K562 (cell line): ENCODE data around the gene PAN2. TPM values are rescaled to one million over a fixed set of nuclear protein-coding genes. Genes with fewer than 3 reads are reported as not detected.

Experiments
- ATF1 ChIP-seq, 2 experiments: fragments of 450-650 bp in 1 of 2; IDR thresholded peaks; 2 replicates each; pipeline ENCODE4 v1.6.1; 2016; ENCODE audit warnings: missing compliant biosample characterization in 1 of 2, missing genetic modification characterization in 1 of 2
- CTBP1 ChIP-seq: fragments of 450-650 bp; IDR thresholded peaks from 2 replicates; pipeline ENCODE4 v1.6.1; 2016; ENCODE audit warnings: borderline replicate concordance
- FOXJ3 ChIP-seq: sonication (generic); formaldehyde crosslinking; IDR thresholded peaks from 2 replicates; pipeline ENCODE4 v1.4.0; 2020; ENCODE audit warnings: mild to moderate bottlenecking, missing genetic modification reagents
- KLF10 ChIP-seq: fragments of 250-450 bp; sonication (Bioruptor Pico); IDR thresholded peaks from 2 replicates; pipeline ENCODE4 v1.6.1; 2021; ENCODE audit warnings: matching md5 sums
- MEIS2 ChIP-seq: fragments of 450-650 bp; IDR thresholded peaks from 2 replicates; pipeline ENCODE4 v1.6.1; 2014; ENCODE audit warnings: mild to moderate bottlenecking; ENCODE audit not compliant: partially characterized antibody
- POLR2AphosphoS2 ChIP-seq: IDR thresholded peaks from 2 replicates; pipeline ENCODE4 v1.6.1; 2012; ENCODE audit warnings: low read length, improper control_type of control experiment
- PRMT5 ChIP-seq: sonication (generic); formaldehyde crosslinking; IDR thresholded peaks from 2 replicates; pipeline ENCODE4 v1.5.0; 2020; ENCODE audit warnings: missing genetic modification reagents
- RAD21 ChIP-seq, 2 experiments: fragments of 250-450 bp in 1 of 2; fragments of 450-650 bp in 1 of 2; sonication (Bioruptor Pico) in 1 of 2; formaldehyde crosslinking in 1 of 2; IDR thresholded peaks in 1 of 2; conservative IDR thresholded peaks in 1 of 2; 2 replicates each; pipeline versions ENCODE4 v1.4.0 to v1.8.0; 2020 to 2022; ENCODE audit warnings: mild to moderate bottlenecking in 2 of 2, moderate library complexity in 1 of 2
- RAD51 ChIP-seq: fragments of 450-650 bp; IDR thresholded peaks from 2 replicates; pipeline ENCODE4 v1.7.1; 2016; ENCODE audit warnings: low read depth, mild to moderate bottlenecking, borderline replicate concordance
- VEZF1 ChIP-seq: fragments of 200-800 bp; sonication (Bioruptor generic); IDR thresholded peaks from 2 replicates; pipeline ENCODE4 v1.6.1; 2017; ENCODE audit warnings: missing genetic modification characterization, missing compliant biosample characterization
- ZBTB2 ChIP-seq: fragments of 450-650 bp; IDR thresholded peaks from 2 replicates; pipeline ENCODE4 v1.6.1; 2016; ENCODE audit warnings: antibody characterized with exemption
- ZC3H11A ChIP-seq: IDR thresholded peaks from 2 replicates; pipeline ENCODE4 v1.6.1; 2012; ENCODE audit warnings: low read depth, low read length, improper control_type of control experiment
- ZNF134 ChIP-seq: fragments of 250-450 bp; sonication (Bioruptor Pico); conservative IDR thresholded peaks from 2 replicates; pipeline ENCODE4 v1.4.0; 2020
- ZNF263 ChIP-seq: sonication (generic); formaldehyde crosslinking; IDR thresholded peaks from 2 replicates; pipeline ENCODE4 v1.8.0; 2022; ENCODE audit warnings: mild to moderate bottlenecking, missing genetic modification reagents, borderline replicate concordance
- ZNF707 ChIP-seq: fragments of 250-450 bp; sonication (Bioruptor Pico); conservative IDR thresholded peaks from 2 replicates; pipeline ENCODE4 v1.8.0; 2022; ENCODE audit warnings: inconsistent platforms, mild to moderate bottlenecking, moderate library complexity
- polyA plus RNA-seq, 8 experiments: library from polyadenylated mRNA; depleted of rRNA in 4 of 8; stranded (reverse) in 5 of 8; unstranded in 3 of 8; fragments of >200 nt; fragmentation: Nextera tagmentation in 2 of 8; fragmentation: Illumina TruSeq in 1 of 8; extraction: Ambion mirVana in 2 of 8; extraction: Trizol in 1 of 8; gene quantifications; 2 replicates each; pipeline versions ENCODE4 v1.2.1 to v1.2.3, GENCODE V29; 2011 to 2014; ENCODE audit warnings: inconsistent platforms in 1 of 8, missing spikeins in 1 of 8
- total RNA-seq, 7 experiments: library from RNA; depleted of rRNA in 6 of 7; stranded (reverse); fragments of >200 nt in 6 of 7; fragmentation: Illumina TruSeq in 2 of 7; extraction: Trizol in 2 of 7; gene quantifications; 2 replicates each; pipeline versions ENCODE4 v1.2.1 to v1.2.3, GENCODE V29; 2011 to 2021; ENCODE audit warnings: low replicate concordance in 1 of 7
- TF ChIP-seq, protein P1 (sequence below): sonication (generic); formaldehyde crosslinking; IDR thresholded peaks from 2 replicates; pipeline ENCODE4 v1.8.1; 2023; ENCODE audit warnings: mild to moderate bottlenecking, missing genetic modification reagents
- TF ChIP-seq, protein P2 (sequence below): fragments of 250-450 bp; sonication (Bioruptor Pico); IDR thresholded peaks from 2 replicates; pipeline ENCODE4 v1.8.0; 2021; ENCODE audit warnings: borderline replicate concordance, mild to moderate bottlenecking, moderate library complexity; ENCODE audit not compliant: poor library complexity, severe bottlenecking
- TF ChIP-seq, protein P3 (sequence below): fragments of 450-650 bp; IDR thresholded peaks from 2 replicates; pipeline ENCODE4 v1.6.1; 2016
- TF ChIP-seq, protein P4 (sequence below): fragments of 450-650 bp; formaldehyde crosslinking; IDR thresholded peaks from 2 replicates; pipeline ENCODE4 v1.4.0; 2020; ENCODE audit warnings: mild to moderate bottlenecking, mixed read lengths

Gene PAN2
- total and polyA plus RNA-seq, 9 of the 15 experiments (the other 6 are each of a cell fraction or from before 2014, with no cell fraction given): 15.0 to 66.1 (median 25.9) TPM

DNA sequence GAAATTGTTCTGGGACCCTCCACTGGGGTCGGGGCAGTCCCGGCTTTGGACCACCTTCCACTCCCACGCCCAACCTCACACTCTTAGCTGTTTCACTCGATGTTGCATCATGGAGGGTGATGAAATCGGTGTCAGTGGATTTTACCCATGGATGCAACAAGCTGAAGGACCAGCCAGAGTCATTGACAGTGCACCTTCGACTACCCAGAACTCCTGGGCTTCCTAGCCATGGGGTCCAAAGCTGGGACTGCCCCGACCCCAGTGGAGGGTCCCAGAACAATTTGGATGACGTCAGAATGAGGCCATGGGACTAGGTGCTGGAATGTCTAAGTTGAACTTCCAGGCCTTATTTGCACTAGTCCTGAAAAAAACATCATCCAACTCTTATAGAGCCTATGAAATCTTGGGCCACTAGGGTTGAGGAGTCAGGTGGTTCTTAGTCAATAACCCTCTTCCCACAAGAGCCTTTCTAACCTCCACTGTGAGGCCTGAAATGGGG is 4.0 kb upstream of the PAN2 start (continued):
- TF ChIP-seq, protein P1, sequence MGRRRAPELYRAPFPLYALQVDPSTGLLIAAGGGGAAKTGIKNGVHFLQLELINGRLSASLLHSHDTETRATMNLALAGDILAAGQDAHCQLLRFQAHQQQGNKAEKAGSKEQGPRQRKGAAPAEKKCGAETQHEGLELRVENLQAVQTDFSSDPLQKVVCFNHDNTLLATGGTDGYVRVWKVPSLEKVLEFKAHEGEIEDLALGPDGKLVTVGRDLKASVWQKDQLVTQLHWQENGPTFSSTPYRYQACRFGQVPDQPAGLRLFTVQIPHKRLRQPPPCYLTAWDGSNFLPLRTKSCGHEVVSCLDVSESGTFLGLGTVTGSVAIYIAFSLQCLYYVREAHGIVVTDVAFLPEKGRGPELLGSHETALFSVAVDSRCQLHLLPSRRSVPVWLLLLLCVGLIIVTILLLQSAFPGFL (CRISPR knock-in tag): no peak
- TF ChIP-seq VEZF1 (CRISPR knock-in tag) (no peak), ZBTB2 (no peak), MEIS2 (no peak), ZNF134 (CRISPR knock-in tag) (peak; percentile 43; the same call in 1 of the 2 replicates), POLR2AphosphoS2 (no peak), PRMT5 (CRISPR knock-in tag) (no peak), ATF1 (CRISPR knock-in tag; IDR thresholded peaks at IDR 0.05) (no peak), ATF1 (tag; IDR thresholded peaks at IDR 0.05) (peak; percentile 75), RAD51 (no peak), CTBP1 (peak; percentile 52; the same call in 1 of the 2 replicates), RAD21 (CRISPR knock-in tag; conservative IDR thresholded peaks at IDR 0.05 in 1 of 2, IDR thresholded peaks at IDR 0.05 in 1 of 2) (0 out of 4 replicates have a peak, but pooled peaks of 1 of the 2 experiments have one; percentile 8), ZNF707 (CRISPR knock-in tag) (no peak), ZC3H11A (no peak), ZNF263 (no peak), KLF10 (CRISPR knock-in tag) (no peak), FOXJ3 (no peak)
- TF ChIP-seq, protein P2, sequence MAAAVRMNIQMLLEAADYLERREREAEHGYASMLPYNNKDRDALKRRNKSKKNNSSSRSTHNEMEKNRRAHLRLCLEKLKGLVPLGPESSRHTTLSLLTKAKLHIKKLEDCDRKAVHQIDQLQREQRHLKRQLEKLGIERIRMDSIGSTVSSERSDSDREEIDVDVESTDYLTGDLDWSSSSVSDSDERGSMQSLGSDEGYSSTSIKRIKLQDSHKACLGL (CRISPR knock-in tag): no peak
- TF ChIP-seq, protein P3, sequence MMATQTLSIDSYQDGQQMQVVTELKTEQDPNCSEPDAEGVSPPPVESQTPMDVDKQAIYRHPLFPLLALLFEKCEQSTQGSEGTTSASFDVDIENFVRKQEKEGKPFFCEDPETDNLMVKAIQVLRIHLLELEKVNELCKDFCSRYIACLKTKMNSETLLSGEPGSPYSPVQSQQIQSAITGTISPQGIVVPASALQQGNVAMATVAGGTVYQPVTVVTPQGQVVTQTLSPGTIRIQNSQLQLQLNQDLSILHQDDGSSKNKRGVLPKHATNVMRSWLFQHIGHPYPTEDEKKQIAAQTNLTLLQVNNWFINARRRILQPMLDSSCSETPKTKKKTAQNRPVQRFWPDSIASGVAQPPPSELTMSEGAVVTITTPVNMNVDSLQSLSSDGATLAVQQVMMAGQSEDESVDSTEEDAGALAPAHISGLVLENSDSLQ: no peak
- TF ChIP-seq, protein P4, sequence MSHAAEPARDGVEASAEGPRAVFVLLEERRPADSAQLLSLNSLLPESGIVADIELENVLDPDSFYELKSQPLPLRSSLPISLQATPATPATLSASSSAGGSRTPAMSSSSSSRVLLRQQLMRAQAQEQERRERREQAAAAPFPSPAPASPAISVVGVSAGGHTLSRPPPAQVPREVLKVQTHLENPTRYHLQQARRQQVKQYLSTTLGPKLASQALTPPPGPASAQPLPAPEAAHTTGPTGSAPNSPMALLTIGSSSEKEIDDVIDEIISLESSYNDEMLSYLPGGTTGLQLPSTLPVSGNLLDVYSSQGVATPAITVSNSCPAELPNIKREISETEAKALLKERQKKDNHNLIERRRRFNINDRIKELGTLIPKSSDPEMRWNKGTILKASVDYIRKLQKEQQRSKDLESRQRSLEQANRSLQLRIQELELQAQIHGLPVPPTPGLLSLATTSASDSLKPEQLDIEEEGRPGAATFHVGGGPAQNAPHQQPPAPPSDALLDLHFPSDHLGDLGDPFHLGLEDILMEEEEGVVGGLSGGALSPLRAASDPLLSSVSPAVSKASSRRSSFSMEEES (CRISPR knock-in tag): no peak
